NT2/D1 (cell line): Measurements from ENCODE around the gene ACER1.

Experiments
- SUZ12 ChIP-seq: IDR thresholded peaks from 2 replicates; pipeline ENCODE4 v1.6.1; 2011; ENCODE audit not compliant: insufficient read length, insufficient read depth; ENCODE audit errors: extremely low read depth
- YY1 ChIP-seq: IDR thresholded peaks from 2 replicates; pipeline ENCODE4 v1.6.1; 2011; ENCODE audit not compliant: insufficient read length, insufficient read depth
- ZNF274 ChIP-seq: IDR thresholded peaks from 2 replicates; pipeline ENCODE4 v1.6.1; 2011; ENCODE audit warnings: mild to moderate bottlenecking, low read depth, low read length

GRCh38 chr19:6273701-6274601 lies 59.5 kb downstream of the ACER1 start:
- no peak for TF ChIP-seq YY1
- no peak for TF ChIP-seq ZNF274
- TF ChIP-seq SUZ12, result no peak
